HEK293T (cell line): ENCODE results near the gene INPP4A.

Experiments
- CTCF ChIA-PET: fragments of 350-600 bp; formaldehyde crosslinking; extraction: SDS; loops from one replicate; lab custom pipeline; 2021; ENCODE audit warnings: antibody characterized with exemption, inconsistent platforms; lab: Yijun Ruan, JAX
- POLR2A ChIA-PET: fragments of 350-600 bp; formaldehyde crosslinking; extraction: SDS; loops from one replicate; lab custom pipeline; 2020; ENCODE audit warnings: antibody characterized with exemption, inconsistent platforms; lab: Yijun Ruan, JAX
- DNase-seq: peaks from one replicate; pipeline ENCODE4 v3.0.0; 2012; ENCODE audit warnings: mixed read lengths; ENCODE audit errors: extremely low spot score
- ARNT ChIP-seq: fragments of 450-650 bp; IDR thresholded peaks from 2 replicates; pipeline ENCODE4 v1.6.1; 2017; ENCODE audit warnings: mild to moderate bottlenecking
- BHLHE40 ChIP-seq: fragments of 450-650 bp; IDR thresholded peaks from 2 replicates; pipeline ENCODE4 v1.6.1; 2016; ENCODE audit warnings: mild to moderate bottlenecking, moderate library complexity, borderline replicate concordance
- CTBP1 ChIP-seq: fragments of 450-650 bp; IDR thresholded peaks from 2 replicates; pipeline ENCODE4 v1.6.1; 2016; ENCODE audit warnings: borderline replicate concordance
- ELF4 ChIP-seq: fragments of 450-650 bp; IDR thresholded peaks from 2 replicates; pipeline ENCODE4 v1.6.1; 2017; ENCODE audit warnings: antibody characterized with exemption
- FOXA1 ChIP-seq: fragments of 450-650 bp; IDR thresholded peaks from 2 replicates; pipeline ENCODE4 v1.6.1; 2016; ENCODE audit warnings: mild to moderate bottlenecking
- FOXK2 ChIP-seq: fragments of 450-650 bp; IDR thresholded peaks from 2 replicates; pipeline ENCODE4 v1.6.1; 2016; ENCODE audit warnings: mild to moderate bottlenecking
- FOXM1 ChIP-seq: fragments of 450-650 bp; IDR thresholded peaks from 2 replicates; pipeline ENCODE4 v1.6.1; 2017; ENCODE audit warnings: mild to moderate bottlenecking, borderline replicate concordance
- HDGF ChIP-seq: fragments of 450-650 bp; IDR thresholded peaks from 2 replicates; pipeline ENCODE4 v1.6.1; 2017; ENCODE audit warnings: antibody characterized with exemption, borderline replicate concordance
- L3MBTL2 ChIP-seq: fragments of 450-650 bp; conservative IDR thresholded peaks from 2 replicates; pipeline ENCODE4 v1.6.1; 2016; ENCODE audit warnings: mild to moderate bottlenecking
- LEF1 ChIP-seq: fragments of 450-650 bp; IDR thresholded peaks from 2 replicates; pipeline ENCODE4 v1.6.1; 2017; ENCODE audit warnings: mild to moderate bottlenecking, borderline replicate concordance
- NFRKB ChIP-seq: fragments of 450-650 bp; IDR thresholded peaks from 2 replicates; pipeline ENCODE4 v1.6.1; 2016; ENCODE audit warnings: mild to moderate bottlenecking, moderate library complexity
- SP1 ChIP-seq: fragments of 450-650 bp; IDR thresholded peaks from 2 replicates; pipeline ENCODE4 v1.6.1; 2017
- SUZ12 ChIP-seq: fragments of 450-650 bp; IDR thresholded peaks from 2 replicates; pipeline ENCODE4 v1.6.1; 2016; ENCODE audit warnings: mild to moderate bottlenecking
- TARDBP ChIP-seq: fragments of 450-650 bp; IDR thresholded peaks from 2 replicates; pipeline ENCODE4 v1.6.1; 2016
- ZNF384 ChIP-seq: fragments of 450-650 bp; IDR thresholded peaks from 2 replicates; pipeline ENCODE4 v1.6.1; 2016
- TF ChIP-seq, protein P1 (sequence below): fragments of 450-650 bp; IDR thresholded peaks from 2 replicates; pipeline ENCODE4 v1.6.1; 2016

Gene INPP4A

DNA sequence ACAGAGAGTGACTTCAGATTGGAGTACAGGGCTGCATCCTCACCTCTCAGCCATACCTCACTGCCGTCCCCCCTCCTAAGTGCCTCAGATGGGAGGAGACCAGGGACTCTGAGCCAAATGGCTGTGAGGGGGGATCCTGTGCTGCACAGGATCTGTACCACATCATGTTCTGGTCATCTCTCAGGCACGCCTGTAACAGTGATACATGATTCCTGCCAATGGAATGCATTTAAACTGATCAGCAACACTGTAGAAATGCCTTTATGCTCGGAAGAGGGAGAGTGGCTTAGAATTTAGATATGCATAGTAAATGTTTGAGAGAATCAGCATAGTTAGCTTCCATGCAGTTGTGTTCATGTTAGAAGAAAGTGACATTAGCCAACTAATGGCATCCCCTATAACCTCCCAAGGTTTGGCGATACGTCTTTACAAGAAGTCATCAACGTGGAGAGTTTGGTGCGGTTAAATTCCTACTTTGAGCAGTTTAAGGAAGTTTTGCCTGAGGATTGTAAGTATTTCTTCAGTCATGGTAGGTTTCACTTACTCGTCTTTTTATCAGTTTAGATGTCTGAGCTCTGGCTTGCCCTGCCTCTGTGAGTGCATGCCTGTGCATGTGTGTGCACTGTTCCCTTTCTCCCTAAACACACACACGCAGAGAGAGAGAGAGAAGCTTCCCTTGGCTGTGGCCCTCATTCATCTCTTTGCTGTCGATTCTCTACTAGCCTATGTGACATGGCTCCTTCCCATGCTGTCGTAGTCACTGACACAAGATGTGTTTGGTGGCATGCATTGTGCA, 123.7 kb downstream of the INPP4A start:
- CTCF ChIA-PET, result interaction anchor here (0.6 to 1.8 kb wide), 4 partner anchors 9 to 491 kb away, joined by 3 to 10 read pairs (median 4); no protein-coding TSS in a partner anchor
- POLR2A ChIA-PET, result interaction anchor here (1.0 kb wide), 1 partner anchor 39 kb away, joined by 3 read pairs; no protein-coding TSS in a partner anchor
- no peak for DNase-seq
- no peak for TF ChIP-seq FOXK2
- no peak for TF ChIP-seq FOXM1
- TF ChIP-seq FOXA1, result no peak
- TF ChIP-seq HDGF, result no peak

DNA sequence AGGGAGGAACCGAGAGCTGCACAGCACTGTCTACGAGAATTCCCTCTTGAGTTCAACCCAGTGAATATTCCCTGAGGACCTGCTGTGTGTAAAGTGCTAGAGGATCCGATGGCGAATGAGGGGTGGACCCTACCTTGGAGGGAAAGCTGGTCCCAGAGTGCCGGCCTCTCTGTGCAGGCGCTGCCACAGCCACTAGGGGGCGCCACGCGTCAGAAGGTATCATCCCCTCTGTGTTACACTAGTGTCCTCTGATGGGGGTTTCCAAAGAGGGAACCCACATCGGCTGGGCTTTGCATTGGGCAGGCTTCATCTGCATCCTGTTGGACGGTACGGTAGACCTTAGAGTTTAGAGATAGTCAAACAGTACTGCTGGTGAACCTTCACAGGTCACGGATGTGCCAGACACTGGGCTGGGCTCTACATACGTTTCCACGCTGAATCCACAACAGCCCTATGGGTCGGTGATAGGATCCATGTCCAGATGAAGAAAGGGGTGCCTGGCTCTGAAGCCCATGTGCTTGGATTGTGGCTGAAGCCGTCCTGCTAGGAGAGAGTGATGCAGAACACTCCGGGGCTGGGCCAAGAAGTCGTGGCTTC, 124.6 kb downstream of the INPP4A start:
- no peak for TF ChIP-seq FOXM1
- TF ChIP-seq ARNT, result no peak
- no peak for TF ChIP-seq L3MBTL2
- no peak for TF ChIP-seq BHLHE40
- TF ChIP-seq CTBP1, result no peak
- TF ChIP-seq FOXA1, result no peak
- TF ChIP-seq TARDBP, result no peak
- DNase-seq, result peak; percentile 78
- ChIA-PET POLR2A (no interaction called here), CTCF (interaction anchor here (0.6 to 1.8 kb wide), 4 partner anchors 10 to 490 kb away, joined by 3 to 10 read pairs (median 4); no protein-coding TSS in a partner anchor)

DNA sequence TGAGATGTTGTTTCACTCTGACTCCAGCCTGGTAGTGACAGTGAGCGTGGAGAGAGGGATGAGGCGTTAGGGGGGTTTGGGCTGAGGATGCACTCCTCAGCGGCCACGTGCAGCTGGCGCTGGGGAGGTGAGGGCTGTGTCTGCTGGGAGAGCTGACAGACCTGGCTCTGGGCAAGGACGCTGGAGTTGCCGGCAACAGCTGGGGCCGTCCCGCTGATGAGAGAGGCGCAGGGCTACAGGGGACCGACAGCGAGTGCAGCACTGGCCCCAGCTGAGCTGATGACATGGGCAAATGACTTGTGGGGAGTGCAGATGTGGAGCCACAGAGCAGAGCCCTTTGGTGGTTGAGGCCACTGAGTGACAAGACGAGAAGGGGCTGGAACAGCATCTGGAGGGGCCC, 125.3 kb downstream of the INPP4A start:
- ChIA-PET POLR2A (no interaction called here), CTCF (no interaction called here)
- TF ChIP-seq ARNT (no peak), SUZ12 (no peak), TARDBP (no peak), HDGF (no peak), FOXK2 (no peak), CTBP1 (no peak), ZNF384 (no peak), NFRKB (no peak), ELF4 (no peak), SP1 (no peak), FOXM1 (no peak), L3MBTL2 (no peak), LEF1 (no peak), BHLHE40 (no peak)
- no peak for DNase-seq

DNA sequence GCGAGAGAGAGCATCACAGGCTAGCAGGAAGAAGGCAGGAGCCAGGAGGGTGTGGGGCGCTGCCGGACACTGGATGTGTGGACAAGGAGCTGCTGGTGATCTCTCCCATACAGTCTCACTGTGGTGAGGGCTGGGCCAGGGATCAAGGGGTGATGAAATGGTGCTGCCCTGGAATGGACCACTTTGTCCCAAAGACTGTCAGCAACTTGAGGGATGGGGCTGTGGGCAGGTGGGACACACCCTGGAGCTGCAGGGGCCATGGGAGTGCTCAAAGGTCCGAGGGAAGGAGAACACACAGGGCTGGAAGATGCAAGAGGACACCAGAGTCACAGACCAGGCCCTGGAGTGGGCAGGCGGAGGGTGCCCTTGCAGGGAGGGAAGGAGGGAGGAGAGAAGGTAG, 125.7 kb downstream of the INPP4A start:
- ChIA-PET POLR2A (no interaction called here), CTCF (no interaction called here)

DNA sequence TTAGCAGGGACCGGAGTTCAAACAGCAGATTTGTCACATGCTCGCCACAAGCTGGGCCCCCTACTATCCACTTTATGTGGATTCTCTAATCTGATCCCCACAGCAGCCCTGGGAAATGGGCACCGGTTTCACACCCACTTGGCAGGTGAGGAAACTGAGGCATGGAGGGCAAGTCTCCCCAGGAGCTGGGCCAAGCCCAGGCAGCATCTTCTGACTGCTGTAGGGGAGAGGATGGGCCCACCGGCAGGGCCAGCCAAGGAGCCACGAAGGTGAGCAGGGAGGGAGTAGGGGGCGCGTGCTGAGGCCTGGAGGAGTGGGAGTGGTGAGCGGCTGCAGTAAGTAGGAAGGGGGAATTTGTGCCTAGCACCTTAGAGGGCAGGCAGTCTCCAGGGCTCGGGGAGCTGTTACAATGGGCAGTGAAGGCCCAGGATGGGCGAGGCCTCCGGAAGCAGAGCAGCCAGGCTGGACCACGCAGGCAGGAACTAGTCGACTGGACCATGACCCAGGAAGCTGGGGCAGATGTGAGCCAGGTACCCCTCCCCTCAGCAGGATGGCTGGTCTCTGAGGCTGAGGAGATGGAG, 126.6 kb downstream of the INPP4A start:
- TF ChIP-seq TARDBP, result no peak
- TF ChIP-seq HDGF, result no peak
- TF ChIP-seq SUZ12, result no peak
- CTCF ChIA-PET, result interaction anchor here (0.9 to 1.1 kb wide), 2 partner anchors 11 to 21 kb away, joined by 3 read pairs; no protein-coding TSS in a partner anchor
- POLR2A ChIA-PET, result no interaction called here
- DNase-seq, result no peak

More for the DNA sequence above, 125.7 kb downstream of the INPP4A start:
- TF ChIP-seq TARDBP, result no peak
- TF ChIP-seq ARNT, result no peak
- TF ChIP-seq LEF1, result no peak
- TF ChIP-seq FOXM1, result no peak
- no peak for TF ChIP-seq ELF4
- no peak for TF ChIP-seq SP1
- TF ChIP-seq FOXA1, result no peak
- TF ChIP-seq, protein P1, sequence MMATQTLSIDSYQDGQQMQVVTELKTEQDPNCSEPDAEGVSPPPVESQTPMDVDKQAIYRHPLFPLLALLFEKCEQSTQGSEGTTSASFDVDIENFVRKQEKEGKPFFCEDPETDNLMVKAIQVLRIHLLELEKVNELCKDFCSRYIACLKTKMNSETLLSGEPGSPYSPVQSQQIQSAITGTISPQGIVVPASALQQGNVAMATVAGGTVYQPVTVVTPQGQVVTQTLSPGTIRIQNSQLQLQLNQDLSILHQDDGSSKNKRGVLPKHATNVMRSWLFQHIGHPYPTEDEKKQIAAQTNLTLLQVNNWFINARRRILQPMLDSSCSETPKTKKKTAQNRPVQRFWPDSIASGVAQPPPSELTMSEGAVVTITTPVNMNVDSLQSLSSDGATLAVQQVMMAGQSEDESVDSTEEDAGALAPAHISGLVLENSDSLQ, result no peak
- TF ChIP-seq CTBP1, result no peak
- no peak for TF ChIP-seq NFRKB
- no peak for TF ChIP-seq SUZ12
- TF ChIP-seq FOXK2, result no peak
- no peak for TF ChIP-seq ZNF384
- TF ChIP-seq L3MBTL2, result no peak
- no peak for TF ChIP-seq HDGF
- TF ChIP-seq BHLHE40, result no peak
- no peak for DNase-seq

DNA sequence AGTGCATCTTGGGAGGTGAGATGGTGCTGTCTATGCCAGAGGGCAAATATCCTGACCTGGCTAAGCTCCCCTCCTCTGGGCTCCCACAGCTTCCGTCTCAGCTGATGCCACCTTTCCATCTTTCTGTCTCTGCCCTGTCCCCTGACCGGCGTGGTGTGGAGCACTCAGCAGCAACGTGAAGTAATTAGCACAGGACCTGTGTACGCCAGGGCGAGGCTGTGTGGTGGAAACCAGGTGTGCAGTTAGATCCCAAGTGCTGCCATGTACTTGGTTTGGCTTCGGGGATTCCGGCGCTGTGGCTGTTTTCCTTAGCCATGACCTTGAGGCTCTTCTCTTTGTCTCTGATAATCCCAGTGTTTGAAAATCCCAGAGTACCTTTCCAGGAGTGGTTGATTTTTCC, 127.1 kb downstream of the INPP4A start:
- ChIA-PET CTCF (interaction anchor here (0.9 to 1.1 kb wide), 2 partner anchors 12 to 21 kb away, joined by 3 read pairs; no protein-coding TSS in a partner anchor), POLR2A (no interaction called here)
- no peak for DNase-seq
- no peak for TF ChIP-seq FOXK2
- no peak for TF ChIP-seq BHLHE40
- no peak for TF ChIP-seq ARNT
- no peak for TF ChIP-seq ELF4
- TF ChIP-seq SP1, result no peak
- no peak for TF ChIP-seq HDGF
- TF ChIP-seq SUZ12, result no peak
- TF ChIP-seq L3MBTL2, result no peak
- TF ChIP-seq NFRKB, result no peak
- no peak for TF ChIP-seq TARDBP
- TF ChIP-seq CTBP1, result no peak
- no peak for TF ChIP-seq LEF1
- no peak for TF ChIP-seq FOXA1
- TF ChIP-seq, protein P1, result no peak
- no peak for TF ChIP-seq ZNF384
